Lower leg skin (tissue), 4 donors: Measurements from ENCODE around the gene PRSS36. TPM values are rescaled to one million over a fixed set of nuclear protein-coding genes. Genes with fewer than 3 reads are reported as not detected.

ENCODE experiments used
- DNase-seq, 2 donors: peaks; one replicate each; pipeline ENCODE4 v3.0.0-alpha.2; 2019; ENCODE audit warnings: low spot score in 2 of 2
- H3K4me3 ChIP-seq: fragments of 200-600 bp; sonication (generic); 2 replicates; pipeline ENCODE4 v1.5.1; 2017; ENCODE audit warnings: mild to moderate bottlenecking, low read depth; ENCODE audit not compliant: poor library complexity, severe bottlenecking
- POLR2A ChIP-seq, 2 donors: fragments of 450-650 bp; IDR thresholded peaks; one replicate each; pipeline ENCODE4 v1.6.1; 2016 to 2017; ENCODE audit warnings: antibody characterized with exemption in 2 of 2, mild to moderate bottlenecking in 1 of 2, moderate library complexity in 1 of 2
- WGBS, 2 donors: methylation state at CpG; one replicate each; pipeline ENCODE4 v1.1.5; 2018; 5-methylcytosine and 5-hydroxymethylcytosine counted together
- intact Hi-C: fragments of 100-400 bp; cut with DNase I; formaldehyde crosslinking; loops from one replicate; pipeline ENCODE4 v1.15.0; 2023; ENCODE audit warnings: low total_unique reads
- total RNA-seq, 4 donors: library from RNA; depleted of rRNA; stranded (reverse); fragments of >200 nt; gene quantifications; one replicate each; pipeline ENCODE4 v1.1.0, GENCODE V29; 2016
- TF ChIP-seq, protein P1 (sequence below), 3 donors: fragments of 450-650 bp; IDR thresholded peaks; one replicate each; pipeline ENCODE4 v1.5.1; 2016; ENCODE audit warnings: antibody characterized with exemption in 3 of 3, mild to moderate bottlenecking in 3 of 3, moderate library complexity in 2 of 3

Gene PRSS36
- total RNA-seq, 4 donors from 2014 or later: 2.3 to 10.5 (median 3.3) TPM

GRCh38 chr16:31130899-31131298 lies 19.0 kb downstream of the PRSS36 start:
- H3K4me3 ChIP-seq: no peak overlapping the region
- DNase-seq: peak; percentile 74 to 91
- WGBS, 2 donors: 57 to 62% methylated on average over 4 to 6 of the region's 6 CpGs
- TF ChIP-seq POLR2A (IDR thresholded peaks at IDR 0.05): no peak
- TF ChIP-seq, protein P1, sequence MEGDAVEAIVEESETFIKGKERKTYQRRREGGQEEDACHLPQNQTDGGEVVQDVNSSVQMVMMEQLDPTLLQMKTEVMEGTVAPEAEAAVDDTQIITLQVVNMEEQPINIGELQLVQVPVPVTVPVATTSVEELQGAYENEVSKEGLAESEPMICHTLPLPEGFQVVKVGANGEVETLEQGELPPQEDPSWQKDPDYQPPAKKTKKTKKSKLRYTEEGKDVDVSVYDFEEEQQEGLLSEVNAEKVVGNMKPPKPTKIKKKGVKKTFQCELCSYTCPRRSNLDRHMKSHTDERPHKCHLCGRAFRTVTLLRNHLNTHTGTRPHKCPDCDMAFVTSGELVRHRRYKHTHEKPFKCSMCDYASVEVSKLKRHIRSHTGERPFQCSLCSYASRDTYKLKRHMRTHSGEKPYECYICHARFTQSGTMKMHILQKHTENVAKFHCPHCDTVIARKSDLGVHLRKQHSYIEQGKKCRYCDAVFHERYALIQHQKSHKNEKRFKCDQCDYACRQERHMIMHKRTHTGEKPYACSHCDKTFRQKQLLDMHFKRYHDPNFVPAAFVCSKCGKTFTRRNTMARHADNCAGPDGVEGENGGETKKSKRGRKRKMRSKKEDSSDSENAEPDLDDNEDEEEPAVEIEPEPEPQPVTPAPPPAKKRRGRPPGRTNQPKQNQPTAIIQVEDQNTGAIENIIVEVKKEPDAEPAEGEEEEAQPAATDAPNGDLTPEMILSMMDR (IDR thresholded peaks at IDR 0.05): no peak
- intact Hi-C loops: no loop called here

DNA sequence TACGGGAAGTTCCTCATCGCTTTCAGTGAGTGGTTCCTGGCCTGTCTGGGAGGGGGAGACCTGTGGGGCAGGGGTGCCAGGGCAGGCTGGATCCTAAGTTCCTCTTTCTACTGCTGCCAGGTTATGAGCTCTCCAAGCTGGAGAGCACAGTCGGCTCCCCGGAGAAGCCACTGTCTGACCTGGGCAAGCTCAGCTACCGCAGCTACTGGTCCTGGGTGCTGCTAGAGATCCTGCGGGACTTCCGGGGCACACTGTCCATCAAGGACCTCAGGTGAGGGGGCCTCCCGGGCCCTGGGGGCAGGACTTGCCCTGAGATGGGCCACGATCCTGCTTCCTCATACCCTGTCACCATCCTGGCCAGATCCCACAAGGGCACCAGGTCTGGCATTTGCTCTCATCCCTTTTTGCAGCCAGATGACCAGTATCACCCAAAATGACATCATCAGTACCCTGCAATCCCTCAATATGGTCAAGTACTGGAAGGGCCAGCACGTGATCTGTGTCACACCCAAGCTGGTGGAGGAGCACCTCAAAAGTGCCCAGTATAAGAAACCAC lies 19.5 kb downstream of the PRSS36 start:
- intact Hi-C loops: no loop called here
- no peak overlapping the region for H3K4me3 ChIP-seq
- DNase-seq: peak in 1 of 2 donors; percentile 87
- TF ChIP-seq, protein P1 (IDR thresholded peaks at IDR 0.05): no peak
- no peak for TF ChIP-seq POLR2A (IDR thresholded peaks at IDR 0.05)
- WGBS, 2 donors: 66 to 71% methylated on average over 6 to 10 of the region's 10 CpGs

- intact Hi-C loops: no loop called here
- peak in 1 of 2 donors; percentile 88 for DNase-seq
- H3K4me3 ChIP-seq: no peak overlapping the region
- TF ChIP-seq, protein P1 (IDR thresholded peaks at IDR 0.05): no peak
- WGBS, 2 donors: 64 to 71% methylated on average over 28 to 29 of the region's 29 CpGs
Observed at GRCh38 chr16:31129568-31130335, 20.1 kb downstream of the PRSS36 start.

DNA sequence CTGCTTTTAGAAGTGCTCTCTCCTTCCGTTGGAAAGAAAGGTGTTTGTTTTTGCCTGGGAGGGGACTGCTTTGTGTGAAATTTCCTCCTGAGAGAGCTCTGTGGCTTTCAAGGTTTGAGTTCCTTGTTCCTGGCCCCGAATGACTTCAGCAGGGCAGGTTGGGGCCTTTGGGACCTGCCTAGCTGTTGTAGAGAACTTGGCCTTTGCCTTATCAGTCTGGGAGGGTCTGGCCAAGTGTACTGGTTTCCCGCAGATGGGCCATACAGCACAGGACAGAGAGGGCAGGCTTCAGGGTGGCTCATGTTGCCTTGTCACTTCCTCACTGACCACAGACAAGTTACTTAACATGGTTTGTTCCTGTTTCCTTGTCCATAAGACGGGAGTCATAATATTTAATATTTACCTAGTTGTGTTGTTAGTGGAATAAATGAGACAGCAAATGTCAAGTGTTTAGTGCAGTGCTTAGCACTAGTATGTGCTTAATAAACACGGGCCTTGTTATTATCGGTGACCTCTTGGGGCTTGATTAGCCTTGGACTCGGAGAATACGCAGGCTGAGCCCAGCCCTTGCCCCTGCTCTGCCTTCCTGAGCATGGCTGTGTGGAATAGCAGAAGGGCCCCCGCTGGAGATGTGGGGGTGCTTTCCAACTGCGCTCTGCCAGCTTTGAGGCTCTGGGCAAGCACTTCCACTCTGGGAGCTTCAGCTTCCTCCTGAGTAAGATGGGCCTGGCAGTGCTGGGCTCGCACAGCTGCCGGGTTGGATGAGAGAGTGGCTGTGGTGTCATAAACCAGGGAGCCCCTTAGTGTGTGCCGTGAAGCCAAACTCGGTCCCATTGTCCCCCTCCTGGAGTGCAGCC lies 20.9 kb downstream of the PRSS36 start:
- 74 to 79% methylated on average over 14 of the region's 14 CpGs for WGBS, 2 donors
- DNase-seq: no peak
- TF ChIP-seq, protein P1 (IDR thresholded peaks at IDR 0.05): no peak
- TF ChIP-seq POLR2A (IDR thresholded peaks at IDR 0.05): no peak
- intact Hi-C loops: no loop called here
- H3K4me3 ChIP-seq: no peak overlapping the region

- 94 to 95% methylated on average over 13 of the region's 13 CpGs for WGBS, 2 donors
- intact Hi-C loops: no loop called here
- no peak for DNase-seq
Observed at GRCh38 chr16:31127182-31127581, 22.7 kb downstream of the PRSS36 start.

More at GRCh38 chr16:31127182-31127581, 22.7 kb downstream of the PRSS36 start:
- TF ChIP-seq POLR2A (IDR thresholded peaks at IDR 0.05): no peak
- TF ChIP-seq, protein P1 (IDR thresholded peaks at IDR 0.05): no peak
- no peak overlapping the region for H3K4me3 ChIP-seq
